H1 (cell line): ENCODE data around the gene ZBTB45. TPM values are rescaled to one million over a fixed set of nuclear protein-coding genes. Genes with fewer than 3 reads are reported as not detected.

Experiments
- BACH1 ChIP-seq: IDR thresholded peaks from 2 replicates; pipeline ENCODE4 v1.6.1; 2012; ENCODE audit warnings: low read length, improper control_type of control experiment
- CBX5 ChIP-seq: fragments of 300-800, 300-1000 bp; sonication (generic); IDR thresholded peaks from 2 replicates; pipeline ENCODE4 v1.7.1; 2016; ENCODE audit warnings: antibody characterized with exemption, low read length, low read depth
- CBX8 ChIP-seq: fragments of 300-800, 300-1000 bp; sonication (generic); IDR thresholded peaks from 2 replicates; pipeline ENCODE4 v1.7.1; 2016; ENCODE audit warnings: low read depth, low read length, borderline replicate concordance
- CHD2 ChIP-seq: IDR thresholded peaks from 2 replicates; pipeline ENCODE4 v1.6.1; 2012; ENCODE audit warnings: low read length, improper control_type of control experiment
- GTF2F1 ChIP-seq: IDR thresholded peaks from 2 replicates; pipeline ENCODE4 v1.6.1; 2012; ENCODE audit warnings: low read depth, low read length, improper control_type of control experiment, borderline replicate concordance
- KDM4A ChIP-seq: IDR thresholded peaks from one replicate; pipeline ENCODE4 v1.7.1; 2012; ENCODE audit warnings: low read depth, mild to moderate bottlenecking, moderate library complexity, low read length, inconsistent platforms; ENCODE audit not compliant: severe bottlenecking
- KDM5A ChIP-seq: fragments of 200-600 bp; IDR thresholded peaks from 2 replicates; pipeline ENCODE4 v1.7.1; 2012; ENCODE audit warnings: mild to moderate bottlenecking, low read length, inconsistent platforms, mixed read lengths
- MAX ChIP-seq: IDR thresholded peaks from 2 replicates; pipeline ENCODE4 v1.6.1; 2012; ENCODE audit warnings: inconsistent platforms
- NANOG ChIP-seq: IDR thresholded peaks from 2 replicates; pipeline ENCODE4 v1.6.1; 2011; ENCODE audit warnings: low read length, low read depth, mild to moderate bottlenecking, inconsistent platforms; ENCODE audit not compliant: insufficient read depth, poor library complexity, severe bottlenecking
- PHF8 ChIP-seq: fragments of 200-600 bp; sonication (generic); conservative IDR thresholded peaks from 2 replicates; pipeline ENCODE4 v1.7.1; 2012; ENCODE audit warnings: low read depth, mild to moderate bottlenecking, inconsistent platforms, low read length, moderate library complexity
- RBBP5 ChIP-seq: IDR thresholded peaks from 2 replicates; pipeline ENCODE4 v1.7.1; 2012; ENCODE audit warnings: low read depth, mild to moderate bottlenecking, inconsistent platforms, low read length, moderate library complexity, borderline replicate concordance
- SIN3A ChIP-seq, 2 experiments: IDR thresholded peaks in 1 of 2; conservative IDR thresholded peaks in 1 of 2; 2 replicates each; pipeline ENCODE4 v1.6.1; 2011 to 2012; ENCODE audit warnings: low read length in 2 of 2, improper control_type of control experiment in 1 of 2, low read depth in 1 of 2, mild to moderate bottlenecking in 1 of 2
- SP2 ChIP-seq: IDR thresholded peaks from 2 replicates; pipeline ENCODE4 v1.6.1; 2012; ENCODE audit warnings: mild to moderate bottlenecking, low read length, inconsistent platforms
- TAF7 ChIP-seq: optimal IDR thresholded peaks from 2 replicates; pipeline ENCODE3; 2011; ENCODE audit warnings: low read depth, mild to moderate bottlenecking, inconsistent platforms, low read length, moderate library complexity, borderline replicate concordance
- TBP ChIP-seq: IDR thresholded peaks from 2 replicates; pipeline ENCODE4 v1.6.1; 2011; ENCODE audit warnings: low read depth, low read length, improper control_type of control experiment
- TCF12 ChIP-seq: IDR thresholded peaks from 2 replicates; pipeline ENCODE4 v1.6.1; 2011; ENCODE audit warnings: low read depth, mild to moderate bottlenecking, low read length
- polyA plus RNA-seq, 7 experiments: library from polyadenylated mRNA; depleted of rRNA in 3 of 7; stranded (reverse) in 5 of 7; unstranded in 2 of 7; fragments of >200 nt in 5 of 7; fragments of 200-250 nt in 2 of 7; gene quantifications; 1 replicate in 5 of 7; 2 replicates in 1 of 7; 4 replicates in 1 of 7; pipeline versions ENCODE4 v1.2.1 to v1.2.3, GENCODE V29; 2011 to 2013; ENCODE audit warnings: missing spikeins in 2 of 7, mixed read lengths in 2 of 7
- total RNA-seq: library from RNA; stranded (reverse); fragmentation: NEBNext Ultra II Directional; extraction: Animal tissue kit (Norgen Biotek cat#: 25700); gene quantifications from 2 replicates; pipeline ENCODE4 v1.2.1, GENCODE V29; 2021
- TF ChIP-seq, protein P1 (sequence below): IDR thresholded peaks from 2 replicates; pipeline ENCODE4 v1.6.1; 2011; ENCODE audit warnings: low read length, improper control_type of control experiment

Gene ZBTB45
- total and polyA plus RNA-seq, 2 of the 8 experiments (the other 6 are each of a cell fraction or from before 2014, with no cell fraction given) = 16.9 to 17.2 TPM

GRCh38 chr19:58538257-58539168, 18.9 kb upstream of the ZBTB45 start (continued):
- TF ChIP-seq BACH1 (peak; percentile 49; the same call in 1 of the 2 replicates), TCF12 (0 out of 2 replicates have a peak, but pooled peaks have one; percentile 3), PHF8 (peak; percentile 61), SP2 (no peak), GTF2F1 (0 out of 2 replicates have a peak, but pooled peaks have one; percentile 17), CHD2 (peak; percentile 66; the same call in 1 of the 2 replicates), NANOG (no peak), TBP (peak; percentile 76), RBBP5 (peak; percentile 46; the same call in 1 of the 2 replicates), TAF7 (peak; percentile 61), CBX8 (no peak), CBX5 (no peak), KDM5A (no peak), KDM4A (peak; percentile 55), MAX (peak; percentile 99), SIN3A (conservative IDR thresholded peaks at IDR 0.05 in 1 of 2, IDR thresholded peaks at IDR 0.05 in 1 of 2; ENCODE audit: low read depth in 1 of 2, low read length in 2 of 2) (0 out of 4 replicates have a peak, but pooled peaks of 1 of the 2 experiments have one; percentile 18)
- TF ChIP-seq, protein P1, sequence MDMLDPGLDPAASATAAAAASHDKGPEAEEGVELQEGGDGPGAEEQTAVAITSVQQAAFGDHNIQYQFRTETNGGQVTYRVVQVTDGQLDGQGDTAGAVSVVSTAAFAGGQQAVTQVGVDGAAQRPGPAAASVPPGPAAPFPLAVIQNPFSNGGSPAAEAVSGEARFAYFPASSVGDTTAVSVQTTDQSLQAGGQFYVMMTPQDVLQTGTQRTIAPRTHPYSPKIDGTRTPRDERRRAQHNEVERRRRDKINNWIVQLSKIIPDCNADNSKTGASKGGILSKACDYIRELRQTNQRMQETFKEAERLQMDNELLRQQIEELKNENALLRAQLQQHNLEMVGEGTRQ = 0 out of 2 replicates have a peak, but pooled peaks have one; percentile 29
- TF ChIP-seq, all 59 proteins: peak for 18
